GM18870 (cell line): ENCODE measurements around the gene METAP2.

Experiments used
- ATAC-seq: cut with Tn5 transposase; IDR thresholded peaks from one replicate; pipeline ENCODE4 v1.9.1; 2021; ENCODE audit warnings: moderate library complexity; ENCODE audit not compliant: unreplicated experiment

Gene METAP2

GRCh38 chr12:95548539-95549391 is 74.8 kb downstream of the METAP2 start:
- no peak for ATAC-seq

- ATAC-seq, result no peak
Observed at GRCh38 chr12:95549392-95550084, 75.6 kb downstream of the METAP2 start.

GRCh38 chr12:95551305-95551704 is 77.4 kb downstream of the METAP2 start, which contains the start of gene USP44:
TSS of gene USP44 (minus strand) at chr12:95551476. CDS start at chr12:95534256, 17,220 bp downstream.
- no peak for ATAC-seq

GRCh38 chr12:95551913-95552516 is 78.1 kb downstream of the METAP2 start:
- no peak for ATAC-seq

- ATAC-seq, result no peak
Observed at GRCh38 chr12:95553197-95553943, 79.4 kb downstream of the METAP2 start.

- no peak for ATAC-seq
Observed at GRCh38 chr12:95554532-95555071, 80.7 kb downstream of the METAP2 start.

- ATAC-seq, result no peak
Observed at GRCh38 chr12:95557625-95558024, 83.7 kb downstream of the METAP2 start.
